Tibial artery (tissue), 4 donors: ENCODE data around the gene ASGR2.

ENCODE experiments used
- DNase-seq, 2 donors: peaks; one replicate each; pipeline ENCODE4 v3.0.0-alpha.2; 2019
- H3K27ac ChIP-seq, 2 donors: fragments of 200-600 bp; sonication (generic) in 1 of 2; 1 replicate in 1 of 2; 2 replicates in 1 of 2; pipeline ENCODE4 v1.5.1; 2018 to 2019; ENCODE audit warnings: mild to moderate bottlenecking in 1 of 2
- H3K27me3 ChIP-seq, 2 donors: fragments of 200-600 bp; sonication (generic) in 1 of 2; one replicate each; pipeline versions ENCODE4 v1.5.1 to v1.6.0; 2016 to 2019
- H3K36me3 ChIP-seq, 3 donors: fragments of 200-600 bp; sonication (generic) in 2 of 3; one replicate each; pipeline ENCODE4 v1.5.1; 2016 to 2019; ENCODE audit warnings: mild to moderate bottlenecking in 2 of 3
- H3K4me1 ChIP-seq, 4 donors: fragments of 200-600 bp; sonication (generic) in 2 of 4; 1 replicate in 3 of 4; 2 replicates in 1 of 4; pipeline ENCODE4 v1.5.1; 2016 to 2019
- H3K4me3 ChIP-seq, 2 donors: fragments of 200-600 bp; sonication (generic) in 1 of 2; 1 replicate in 1 of 2; 2 replicates in 1 of 2; pipeline ENCODE4 v1.5.1; 2018 to 2019; ENCODE audit warnings: mild to moderate bottlenecking in 2 of 2
- H3K9me3 ChIP-seq, 3 donors: fragments of 200-600 bp; sonication (generic) in 1 of 3; one replicate each; pipeline ENCODE4 v1.5.1; 2016 to 2019
- intact Hi-C: fragments of 100-400 bp; cut with DNase I; formaldehyde crosslinking; loops from one replicate; pipeline ENCODE4 v1.15.0; 2023; ENCODE audit warnings: low total_unique reads
- TF ChIP-seq, protein P1 (sequence below), 2 experiments: fragments of 200-600 bp in 1 of 2; fragments of 450-650 bp in 1 of 2; IDR thresholded peaks; one replicate each; pipeline ENCODE4 v1.5.1; 2017 to 2019; ENCODE audit warnings: antibody characterized with exemption in 2 of 2, mild to moderate bottlenecking in 1 of 2, moderate library complexity in 1 of 2

Gene ASGR2

DNA sequence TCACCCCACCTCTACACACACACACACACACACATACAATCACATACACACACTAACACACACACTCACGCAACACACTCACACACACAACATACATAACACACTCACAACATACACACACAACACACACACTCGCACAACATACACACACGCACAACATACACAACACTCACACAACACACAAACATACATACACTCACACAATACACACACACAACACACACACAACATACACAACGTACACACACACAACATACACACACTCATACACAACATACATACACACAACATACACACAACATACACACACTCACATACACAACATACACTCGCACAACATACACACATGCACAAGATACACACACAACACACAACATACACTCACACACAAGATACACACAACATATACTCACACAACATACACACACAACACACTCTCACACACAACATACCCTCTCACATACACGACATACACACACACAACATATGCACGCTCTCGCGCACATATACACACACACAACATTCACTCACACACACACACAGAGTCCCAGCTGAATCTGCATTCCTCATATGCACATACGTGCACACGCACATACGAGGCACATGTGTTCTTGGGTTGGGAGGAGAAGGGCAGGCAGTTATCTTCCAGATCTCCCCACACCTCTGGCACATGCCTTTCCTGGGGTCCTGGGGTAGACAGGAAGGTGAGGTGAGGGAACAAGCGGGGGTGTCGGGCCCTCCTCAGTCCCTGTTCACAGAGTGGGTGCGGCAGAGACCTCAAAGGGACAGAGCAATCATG is 1.1 kb downstream of the ASGR2 start:
- Histone ChIP-seq H3K9me3 (peaks cover 0 to 5% (median 0%) of the 10 kb centered on the region in 3 donors), H3K27me3 (peaks cover 0 to 45% of the 10 kb centered on the region in 2 donors), H3K4me1 (no peaks in the 10 kb centered on the region), H3K36me3 (no peaks in the 10 kb centered on the region), H3K4me3 (no peak overlapping the region), H3K27ac (no peak overlapping the region)
- TF ChIP-seq, protein P1, sequence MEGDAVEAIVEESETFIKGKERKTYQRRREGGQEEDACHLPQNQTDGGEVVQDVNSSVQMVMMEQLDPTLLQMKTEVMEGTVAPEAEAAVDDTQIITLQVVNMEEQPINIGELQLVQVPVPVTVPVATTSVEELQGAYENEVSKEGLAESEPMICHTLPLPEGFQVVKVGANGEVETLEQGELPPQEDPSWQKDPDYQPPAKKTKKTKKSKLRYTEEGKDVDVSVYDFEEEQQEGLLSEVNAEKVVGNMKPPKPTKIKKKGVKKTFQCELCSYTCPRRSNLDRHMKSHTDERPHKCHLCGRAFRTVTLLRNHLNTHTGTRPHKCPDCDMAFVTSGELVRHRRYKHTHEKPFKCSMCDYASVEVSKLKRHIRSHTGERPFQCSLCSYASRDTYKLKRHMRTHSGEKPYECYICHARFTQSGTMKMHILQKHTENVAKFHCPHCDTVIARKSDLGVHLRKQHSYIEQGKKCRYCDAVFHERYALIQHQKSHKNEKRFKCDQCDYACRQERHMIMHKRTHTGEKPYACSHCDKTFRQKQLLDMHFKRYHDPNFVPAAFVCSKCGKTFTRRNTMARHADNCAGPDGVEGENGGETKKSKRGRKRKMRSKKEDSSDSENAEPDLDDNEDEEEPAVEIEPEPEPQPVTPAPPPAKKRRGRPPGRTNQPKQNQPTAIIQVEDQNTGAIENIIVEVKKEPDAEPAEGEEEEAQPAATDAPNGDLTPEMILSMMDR (IDR thresholded peaks at IDR 0.05): no peak
- no peak for DNase-seq
- intact Hi-C loops: no loop called here

DNA sequence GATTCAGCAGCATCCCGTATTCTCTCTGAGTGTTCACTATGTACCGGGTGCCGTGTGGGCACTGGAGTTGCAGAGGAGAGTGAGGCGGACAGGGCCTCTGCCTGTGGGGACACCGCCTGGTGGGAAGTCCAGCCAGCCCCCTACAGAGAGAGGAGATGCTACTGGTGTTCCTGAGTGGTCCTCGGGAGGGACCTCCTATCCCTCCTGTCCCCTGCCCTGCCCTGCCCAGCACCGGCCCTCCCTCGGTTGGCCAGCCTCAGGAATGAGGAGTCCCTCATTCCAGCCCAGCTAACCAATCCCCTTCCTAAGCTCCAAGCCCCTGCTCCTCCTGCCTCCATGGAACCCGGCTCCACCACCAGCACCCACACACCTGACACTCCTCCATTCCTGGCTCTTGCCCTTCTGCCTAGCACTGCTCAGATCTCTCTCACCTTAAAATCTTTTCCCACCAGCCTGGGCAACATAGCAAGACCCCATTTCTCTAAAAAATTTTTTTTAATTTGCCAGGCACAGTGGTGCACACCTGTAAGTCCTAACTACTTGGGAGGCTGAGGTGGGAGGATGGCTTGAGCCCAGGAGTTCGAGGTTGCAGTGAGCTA is 2.0 kb downstream of the ASGR2 start:
- intact Hi-C loops: no loop called here
- no peak overlapping the region for H3K27ac ChIP-seq
- no peaks in the 10 kb centered on the region for H3K4me1 ChIP-seq
- no peak for DNase-seq
- H3K9me3 ChIP-seq: peaks cover 0 to 4% (median 0%) of the 10 kb centered on the region in 3 donors
- H3K4me3 ChIP-seq: no peak overlapping the region
- TF ChIP-seq, protein P1 (IDR thresholded peaks at IDR 0.05): no peak
- H3K36me3 ChIP-seq: no peaks in the 10 kb centered on the region
- H3K27me3 ChIP-seq: peaks cover 0 to 54% of the 10 kb centered on the region in 2 donors

GRCh38 chr17:7111784-7112509 is 2.7 kb downstream of the ASGR2 start:
- no peak for DNase-seq
- Histone ChIP-seq H3K27me3 (peaks cover 0 to 49% of the 10 kb centered on the region in 2 donors), H3K9me3 (no peaks in the 10 kb centered on the region), H3K27ac (no peak overlapping the region), H3K4me3 (no peak overlapping the region), H3K36me3 (no peaks in the 10 kb centered on the region), H3K4me1 (no peaks in the 10 kb centered on the region)
- intact Hi-C loops: no loop called here
- TF ChIP-seq, protein P1 (IDR thresholded peaks at IDR 0.05): no peak

GRCh38 chr17:7110617-7111306 is 3.9 kb downstream of the ASGR2 start:
- no peak for DNase-seq
- intact Hi-C loops: no loop called here
- no peaks in the 10 kb centered on the region for H3K9me3 ChIP-seq
- H3K4me1 ChIP-seq: no peaks in the 10 kb centered on the region
- no peak overlapping the region for H3K4me3 ChIP-seq
- no peak overlapping the region for H3K27ac ChIP-seq
- TF ChIP-seq, protein P1 (IDR thresholded peaks at IDR 0.05): no peak
- H3K27me3 ChIP-seq: peaks cover 0 to 48% of the 10 kb centered on the region in 2 donors
- H3K36me3 ChIP-seq: no peaks in the 10 kb centered on the region
